ENCODE data around the gene TRIM15.

TRIM15 gene

DNA sequence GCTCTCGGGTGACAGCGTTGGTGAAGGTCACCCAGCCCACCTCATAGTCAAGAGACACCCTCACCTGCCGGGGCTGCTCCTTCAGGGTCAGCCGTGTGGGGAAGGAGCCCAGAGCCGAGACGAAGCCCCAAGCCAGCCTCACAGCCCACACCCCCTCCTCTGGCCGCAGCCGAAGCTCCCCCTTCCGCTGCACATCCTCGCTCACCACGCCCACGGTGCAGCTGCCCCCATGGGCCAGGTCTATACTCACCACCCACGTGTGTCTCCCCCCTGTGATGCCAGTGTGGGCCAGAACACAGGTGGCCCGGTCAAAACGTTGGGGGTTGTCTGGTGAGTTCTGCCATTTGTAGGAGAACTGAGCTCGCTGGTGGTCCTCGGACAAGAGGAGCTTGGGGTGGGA is 9.3 kb upstream of the TRIM15 start:
- no peak for DNase-seq (ENCODE audit: low read depth)
- H3K4me3 ChIP-seq (ENCODE audit: low read depth, low read length) = no peak overlapping the region
- TF ChIP-seq, protein P1, sequence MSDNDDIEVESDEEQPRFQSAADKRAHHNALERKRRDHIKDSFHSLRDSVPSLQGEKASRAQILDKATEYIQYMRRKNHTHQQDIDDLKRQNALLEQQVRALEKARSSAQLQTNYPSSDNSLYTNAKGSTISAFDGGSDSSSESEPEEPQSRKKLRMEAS (IDR thresholded peaks at IDR 0.05; ENCODE audit: low read depth, low read length) = no peak

DNA sequence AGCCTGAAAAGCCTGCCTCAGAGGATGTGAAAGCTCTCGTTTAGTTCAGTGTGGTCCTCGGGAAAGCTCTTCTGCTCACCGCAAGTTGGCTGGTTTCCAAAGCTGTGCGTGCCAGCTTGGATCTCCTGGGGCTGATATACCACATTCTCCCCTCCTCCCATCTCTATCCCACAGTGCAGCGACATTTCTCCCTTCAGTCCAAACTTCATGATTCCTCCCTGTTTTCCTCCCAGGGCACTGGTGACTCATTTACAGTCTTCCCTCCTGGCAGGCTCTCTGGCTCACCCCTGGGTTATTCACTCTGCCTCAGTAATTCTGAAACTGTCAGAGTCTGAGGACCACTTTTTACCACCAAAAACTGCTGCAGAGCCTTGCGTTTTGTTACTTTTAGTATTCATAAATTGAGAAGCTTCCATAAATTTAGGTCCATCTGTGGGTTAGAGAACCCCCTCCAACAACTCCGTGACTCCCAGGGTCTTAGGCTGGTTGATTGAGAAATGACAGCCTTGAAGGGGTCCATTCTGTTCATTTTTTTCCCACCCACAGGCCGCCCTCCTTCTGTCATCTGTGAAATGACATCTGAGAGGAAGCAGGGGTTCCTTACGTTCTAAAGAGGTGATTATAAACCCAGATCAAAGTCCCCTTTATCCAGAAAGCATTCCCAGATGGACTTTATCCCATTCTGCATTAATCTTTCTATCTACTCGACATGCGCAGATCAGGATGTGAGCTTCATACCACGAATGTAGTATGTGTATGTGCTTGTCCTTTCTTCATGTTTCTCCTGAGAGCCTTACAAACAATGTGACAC is 8.4 kb upstream of the TRIM15 start:
- no peak for DNase-seq (ENCODE audit: low read depth)
- TF ChIP-seq, protein P2, sequence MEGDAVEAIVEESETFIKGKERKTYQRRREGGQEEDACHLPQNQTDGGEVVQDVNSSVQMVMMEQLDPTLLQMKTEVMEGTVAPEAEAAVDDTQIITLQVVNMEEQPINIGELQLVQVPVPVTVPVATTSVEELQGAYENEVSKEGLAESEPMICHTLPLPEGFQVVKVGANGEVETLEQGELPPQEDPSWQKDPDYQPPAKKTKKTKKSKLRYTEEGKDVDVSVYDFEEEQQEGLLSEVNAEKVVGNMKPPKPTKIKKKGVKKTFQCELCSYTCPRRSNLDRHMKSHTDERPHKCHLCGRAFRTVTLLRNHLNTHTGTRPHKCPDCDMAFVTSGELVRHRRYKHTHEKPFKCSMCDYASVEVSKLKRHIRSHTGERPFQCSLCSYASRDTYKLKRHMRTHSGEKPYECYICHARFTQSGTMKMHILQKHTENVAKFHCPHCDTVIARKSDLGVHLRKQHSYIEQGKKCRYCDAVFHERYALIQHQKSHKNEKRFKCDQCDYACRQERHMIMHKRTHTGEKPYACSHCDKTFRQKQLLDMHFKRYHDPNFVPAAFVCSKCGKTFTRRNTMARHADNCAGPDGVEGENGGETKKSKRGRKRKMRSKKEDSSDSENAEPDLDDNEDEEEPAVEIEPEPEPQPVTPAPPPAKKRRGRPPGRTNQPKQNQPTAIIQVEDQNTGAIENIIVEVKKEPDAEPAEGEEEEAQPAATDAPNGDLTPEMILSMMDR (IDR thresholded peaks at IDR 0.05; ENCODE audit: low read depth, low read length) = no peak
- no peak overlapping the region for H3K4me3 ChIP-seq (ENCODE audit: low read depth, low read length)

DNA sequence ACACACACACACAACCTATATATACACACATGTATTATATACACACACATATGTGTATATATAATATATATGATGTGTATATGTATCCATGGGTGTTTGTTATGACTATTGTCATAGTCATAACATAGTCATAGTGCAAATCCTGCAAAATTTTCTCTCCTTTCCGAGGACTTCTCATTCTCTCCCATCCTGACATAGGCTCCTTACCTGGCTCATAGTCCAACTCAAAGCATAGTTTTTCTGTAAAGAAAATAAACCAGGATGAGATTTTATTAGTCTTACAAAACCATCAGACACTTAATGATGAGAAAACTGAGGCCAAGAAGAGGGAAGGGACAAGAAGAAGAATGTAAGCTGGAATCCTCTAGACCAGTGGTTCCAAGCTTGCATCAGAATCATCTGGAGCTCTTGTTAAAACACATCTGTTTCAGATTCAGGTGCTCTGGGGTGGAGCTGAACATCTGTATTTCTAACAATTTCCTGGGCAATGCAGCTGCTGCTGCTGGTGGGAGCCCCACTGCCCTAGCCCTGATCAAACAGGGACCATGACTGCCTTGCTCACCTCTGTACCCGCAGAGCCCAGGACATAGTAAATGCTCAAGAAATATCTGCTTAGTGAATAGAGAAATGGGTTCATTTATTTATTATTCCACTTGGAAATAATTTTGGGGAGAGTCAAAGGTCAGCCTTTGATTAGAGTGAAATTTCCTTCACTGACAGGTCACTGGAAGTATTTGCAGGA is 7.7 kb upstream of the TRIM15 start:
- no peak for DNase-seq (ENCODE audit: low read depth)
- TF ChIP-seq MYC (IDR thresholded peaks at IDR 0.05; ENCODE audit: low read depth, low read length) (no peak), POLR2A (IDR thresholded peaks at IDR 0.05; ENCODE audit: extremely low read depth, insufficient read length) (no peak)
- TF ChIP-seq, protein P1 (IDR thresholded peaks at IDR 0.05; ENCODE audit: low read depth, low read length) = no peak
- TF ChIP-seq, protein P2 (IDR thresholded peaks at IDR 0.05; ENCODE audit: low read depth, low read length) = no peak
- H3K4me3 ChIP-seq (ENCODE audit: low read depth, low read length) = no peak overlapping the region

DNA sequence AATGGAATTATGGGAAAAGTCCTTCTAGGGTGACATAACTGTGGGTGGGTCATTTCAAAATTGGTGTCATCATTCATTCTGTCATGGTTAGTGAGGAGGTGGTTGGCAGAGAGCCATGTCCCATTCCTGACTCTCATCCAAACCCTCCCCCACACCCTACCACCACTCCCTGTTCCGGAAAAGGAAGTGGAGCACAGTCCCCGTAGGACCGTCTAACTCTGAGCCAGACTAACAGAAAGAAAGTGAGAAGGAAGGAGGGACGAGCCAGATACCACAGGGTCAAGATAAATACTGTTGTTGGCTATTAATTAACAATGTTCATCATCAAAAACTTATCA is 7.1 kb upstream of the TRIM15 start:
- peak; percentile 25 for DNase-seq (ENCODE audit: low read depth)

DNA sequence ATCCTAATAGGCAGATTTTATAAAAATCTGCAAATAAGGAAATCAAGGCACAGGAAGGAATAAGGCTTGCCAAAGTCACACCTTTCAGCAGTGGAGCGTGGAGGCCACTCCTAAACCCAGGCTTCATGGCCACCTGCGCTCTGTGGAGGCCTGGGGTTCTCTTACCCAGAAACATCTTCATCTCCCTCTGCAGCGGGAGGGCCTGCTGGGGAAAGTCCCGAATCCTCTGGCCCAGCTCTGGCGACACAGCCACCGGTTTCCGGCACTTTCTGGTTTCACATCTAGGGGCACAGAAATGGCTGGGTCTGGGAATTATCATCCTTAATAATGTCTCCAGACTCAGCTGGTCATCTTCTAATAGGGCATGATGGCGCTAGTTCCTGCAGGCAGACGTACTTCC is 6.6 kb upstream of the TRIM15 start:
- H3K4me3 ChIP-seq (ENCODE audit: low read depth, low read length) = no peak overlapping the region
- TF ChIP-seq, protein P2 (IDR thresholded peaks at IDR 0.05; ENCODE audit: low read depth, low read length) = no peak
- no peak for TF ChIP-seq POLR2A (IDR thresholded peaks at IDR 0.05; ENCODE audit: extremely low read depth, insufficient read length)
- TF ChIP-seq, protein P1 (IDR thresholded peaks at IDR 0.05; ENCODE audit: low read depth, low read length) = no peak
- no peak for TF ChIP-seq MYC (IDR thresholded peaks at IDR 0.05; ENCODE audit: low read depth, low read length)
- DNase-seq (ENCODE audit: low read depth) = no peak

More for the DNA sequence above, 7.1 kb upstream of the TRIM15 start:
- H3K4me3 ChIP-seq (ENCODE audit: low read depth, low read length) = no peak overlapping the region
- TF ChIP-seq, protein P2 (IDR thresholded peaks at IDR 0.05; ENCODE audit: low read depth, low read length) = no peak
- TF ChIP-seq MYC (IDR thresholded peaks at IDR 0.05; ENCODE audit: low read depth, low read length) (no peak), POLR2A (IDR thresholded peaks at IDR 0.05; ENCODE audit: extremely low read depth, insufficient read length) (no peak)
- TF ChIP-seq, protein P1 (IDR thresholded peaks at IDR 0.05; ENCODE audit: low read depth, low read length) = no peak

DNA sequence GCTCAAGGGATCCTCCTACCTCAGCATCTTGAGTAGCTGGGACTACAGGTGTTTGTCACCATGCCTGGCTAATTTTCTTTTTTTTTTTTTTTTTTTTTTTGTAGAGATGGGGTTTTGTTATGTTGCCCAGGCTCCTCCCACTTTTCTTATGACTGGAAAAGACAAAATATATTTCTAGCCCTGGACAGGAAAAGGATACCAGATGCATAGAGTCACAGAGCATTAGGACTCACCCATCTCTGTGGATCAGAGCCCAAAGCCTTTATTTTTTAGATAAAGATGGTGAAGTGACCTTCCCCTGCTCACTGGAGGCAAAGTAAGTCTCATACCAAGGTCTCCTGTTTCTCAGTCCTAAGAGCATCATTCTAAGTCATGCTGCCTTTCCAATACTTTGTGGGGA is 5.8 kb upstream of the TRIM15 start:
- TF ChIP-seq POLR2A (IDR thresholded peaks at IDR 0.05; ENCODE audit: extremely low read depth, insufficient read length) = no peak
- TF ChIP-seq, protein P1 (IDR thresholded peaks at IDR 0.05; ENCODE audit: low read depth, low read length) = no peak
- TF ChIP-seq, protein P2 (IDR thresholded peaks at IDR 0.05; ENCODE audit: low read depth, low read length) = no peak
- TF ChIP-seq MYC (IDR thresholded peaks at IDR 0.05; ENCODE audit: low read depth, low read length) = no peak
- no peak overlapping the region for H3K4me3 ChIP-seq (ENCODE audit: low read depth, low read length)
- DNase-seq (ENCODE audit: low read depth) = no peak

All from NB4 (cell line).